Mesenchymal stem cell (in vitro differentiated cells and primary cell): ENCODE measurements around the gene SEZ6L.

ENCODE experiments used
- DNase-seq: peaks from one replicate; pipeline ENCODE4 v3.0.0-alpha.2; 2013
- H2AFZ ChIP-seq: one replicate; pipeline ENCODE4 v1.6.1; 2013; ENCODE audit warnings: low read depth, mild to moderate bottlenecking, control low read depth, inconsistent platforms, low read length, moderate library complexity
- H2AK5ac ChIP-seq: 2 replicates; pipeline ENCODE4 v1.6.1; 2013; ENCODE audit warnings: low read length, moderate library complexity, mild to moderate bottlenecking, inconsistent platforms; ENCODE audit not compliant: severe bottlenecking
- H2BK120ac ChIP-seq: one replicate; pipeline ENCODE4 v1.6.1; 2013; ENCODE audit warnings: low read depth, mild to moderate bottlenecking, inconsistent platforms, low read length, moderate library complexity
- H2BK12ac ChIP-seq, 2 experiments: one replicate each; pipeline ENCODE4 v1.6.1; 2013; ENCODE audit warnings: inconsistent platforms in 2 of 2, low read length in 2 of 2, mild to moderate bottlenecking in 2 of 2, moderate library complexity in 2 of 2, control low read depth in 1 of 2
- H2BK15ac ChIP-seq: one replicate; pipeline ENCODE4 v1.6.1; 2013; ENCODE audit warnings: mild to moderate bottlenecking, low read depth, inconsistent platforms; ENCODE audit not compliant: poor library complexity, severe bottlenecking
- H2BK5ac ChIP-seq: 2 replicates; pipeline ENCODE4 v1.6.1; 2013; ENCODE audit warnings: low read depth, mild to moderate bottlenecking, low read length, control low read depth, inconsistent platforms; ENCODE audit not compliant: poor library complexity, severe bottlenecking
- H3K14ac ChIP-seq, 2 experiments: one replicate each; pipeline ENCODE4 v1.6.1; 2013; ENCODE audit warnings: inconsistent platforms in 2 of 2, low read length in 2 of 2, control low read depth in 1 of 2, mild to moderate bottlenecking in 1 of 2, moderate library complexity in 1 of 2
- H3K18ac ChIP-seq, 2 experiments: one replicate each; pipeline ENCODE4 v1.6.1; 2013; ENCODE audit warnings: inconsistent platforms in 2 of 2, low read length in 2 of 2, control low read depth in 1 of 2, low read depth in 1 of 2, mild to moderate bottlenecking in 1 of 2
- H3K23ac ChIP-seq, 2 experiments: one replicate each; pipeline ENCODE4 v1.6.1; 2013; ENCODE audit warnings: inconsistent platforms in 2 of 2, low read length in 2 of 2, mild to moderate bottlenecking in 2 of 2, moderate library complexity in 2 of 2, control low read depth in 1 of 2
- H3K27ac ChIP-seq: 2 replicates; pipeline ENCODE4 v1.5.1; 2013; ENCODE audit warnings: mild to moderate bottlenecking, moderate library complexity, low read length, control low read depth, inconsistent platforms; ENCODE audit not compliant: poor library complexity, severe bottlenecking
- H3K27me3 ChIP-seq, 2 experiments: 2 replicates each; pipeline versions ENCODE4 v1.6.1 to v1.7.0; 2013; ENCODE audit warnings: low read length in 2 of 2, mild to moderate bottlenecking in 2 of 2, moderate library complexity in 2 of 2, control low read depth in 1 of 2, inconsistent platforms in 1 of 2; ENCODE audit not compliant: control insufficient read depth in 1 of 2, insufficient read depth in 1 of 2
- H3K36me3 ChIP-seq, 2 experiments: 2 replicates each; pipeline versions ENCODE4 v1.6.1 to v1.7.0; 2013; ENCODE audit warnings: low read length in 2 of 2, control low read depth in 1 of 2, inconsistent platforms in 1 of 2, low read depth in 1 of 2, mild to moderate bottlenecking in 1 of 2; ENCODE audit not compliant: insufficient read depth in 2 of 2, control insufficient read depth in 1 of 2
- H3K4ac ChIP-seq, 2 experiments: one replicate each; pipeline ENCODE4 v1.6.1; 2013; ENCODE audit warnings: inconsistent platforms in 2 of 2, low read length in 2 of 2, mild to moderate bottlenecking in 2 of 2, moderate library complexity in 2 of 2, control low read depth in 1 of 2, low read depth in 1 of 2
- H3K4me1 ChIP-seq: 2 replicates; pipeline ENCODE4 v1.6.1; 2013; ENCODE audit warnings: low read depth, low read length, control low read depth; ENCODE audit not compliant: control insufficient read depth, insufficient read depth
- H3K4me2 ChIP-seq: 2 replicates; pipeline ENCODE4 v1.6.1; 2013; ENCODE audit warnings: low read length, mild to moderate bottlenecking, inconsistent platforms; ENCODE audit not compliant: poor library complexity, severe bottlenecking
- H3K4me3 ChIP-seq, 2 experiments: 2 replicates each; pipeline versions ENCODE4 v1.5.1 to v1.7.0; 2013; ENCODE audit warnings: low read length in 2 of 2, mild to moderate bottlenecking in 2 of 2, control low read depth in 1 of 2, low read depth in 1 of 2; ENCODE audit not compliant: insufficient read depth in 1 of 2
- H3K79me1 ChIP-seq: replicated peaks from 2 replicates; pipeline ENCODE4 v1.6.1; 2013; ENCODE audit warnings: mild to moderate bottlenecking, control low read depth, low read length, inconsistent platforms; ENCODE audit not compliant: poor library complexity, severe bottlenecking
- H3K9ac ChIP-seq: 2 replicates; pipeline ENCODE4 v1.7.0; 2013; ENCODE audit warnings: mild to moderate bottlenecking, low read length, moderate library complexity
- H3K9me3 ChIP-seq: 2 replicates; pipeline ENCODE4 v1.7.0; 2013; ENCODE audit warnings: mild to moderate bottlenecking, low read length; ENCODE audit not compliant: control insufficient read depth
- H4K8ac ChIP-seq: one replicate; pipeline ENCODE4 v1.6.1; 2013; ENCODE audit warnings: inconsistent platforms, mild to moderate bottlenecking, low read length, moderate library complexity
- H4K91ac ChIP-seq: one replicate; pipeline ENCODE4 v1.6.1; 2013; ENCODE audit warnings: mild to moderate bottlenecking, low read length, inconsistent platforms
- WGBS: methylation state at CpG from one replicate; pipeline ENCODE4 v1.1.7; 2013; ENCODE audit warnings: mixed read lengths; 5-methylcytosine and 5-hydroxymethylcytosine counted together

SEZ6L gene

GRCh38 chr22:26394777-26395176, 225.5 kb downstream of the SEZ6L start:
- Histone ChIP-seq H3K27me3 (peaks cover 29 to 30% of the 10 kb centered on the region in 2 experiments), H3K27ac (no peak overlapping the region), H2BK120ac (no peak overlapping the region), H2AFZ (no peak overlapping the region), H3K9me3 (no peaks in the 10 kb centered on the region), H3K9ac (no peak overlapping the region), H3K4me1 (no peaks in the 10 kb centered on the region), H2BK12ac (no peak overlapping the region), H3K4ac (no peak overlapping the region), H3K79me1 (no peaks in the 10 kb centered on the region), H2BK15ac (no peak overlapping the region), H2AK5ac (no peak overlapping the region), H3K23ac (no peak overlapping the region), H3K36me3 (no peaks in the 10 kb centered on the region), H2BK5ac (no peak overlapping the region), H3K4me3 (no peak overlapping the region), H3K18ac (no peak overlapping the region), H3K14ac (no peak overlapping the region), H3K4me2 (no peak overlapping the region), H4K91ac (no peak overlapping the region), H4K8ac (no peak overlapping the region)
- 67% methylated on average over 1 of the region's 1 CpG for WGBS
- no peak for DNase-seq

DNA sequence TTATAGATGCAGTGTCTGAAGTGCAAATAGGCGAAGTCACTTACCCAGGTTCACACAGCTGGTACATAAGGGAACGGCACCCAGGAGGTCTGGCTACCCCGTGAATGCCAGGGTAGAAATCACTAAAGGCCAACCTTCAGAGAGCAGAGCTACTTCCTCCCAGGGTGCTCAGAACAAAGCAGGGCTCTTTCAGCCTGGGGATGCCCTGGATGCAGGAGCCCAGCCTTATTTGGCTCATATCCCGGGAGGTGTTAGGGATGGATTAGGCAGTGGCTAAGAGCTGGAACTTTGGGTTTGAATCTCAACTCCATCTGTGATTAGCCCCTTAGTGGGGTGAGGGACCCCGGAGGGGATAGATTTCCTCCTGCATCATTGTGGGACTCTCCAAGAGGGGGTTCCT, 226.7 kb downstream of the SEZ6L start:
- Histone ChIP-seq H2BK12ac (no peak overlapping the region), H3K14ac (no peak overlapping the region), H3K4me2 (no peak overlapping the region), H3K27ac (no peak overlapping the region), H2AFZ (no peak overlapping the region), H4K8ac (no peak overlapping the region), H3K4me3 (no peak overlapping the region), H2BK15ac (no peak overlapping the region), H3K4ac (no peak overlapping the region), H3K18ac (no peak overlapping the region), H3K9me3 (no peaks in the 10 kb centered on the region), H3K23ac (no peak overlapping the region), H4K91ac (no peak overlapping the region), H2AK5ac (no peak overlapping the region), H3K36me3 (no peaks in the 10 kb centered on the region), H3K79me1 (no peaks in the 10 kb centered on the region), H3K4me1 (no peaks in the 10 kb centered on the region), H3K9ac (no peak overlapping the region), H2BK5ac (no peak overlapping the region), H2BK120ac (no peak overlapping the region), H3K27me3 (peaks cover 29 to 30% of the 10 kb centered on the region in 2 experiments)
- DNase-seq = no peak
- WGBS = 78% methylated on average over 4 of the region's 5 CpGs

DNA sequence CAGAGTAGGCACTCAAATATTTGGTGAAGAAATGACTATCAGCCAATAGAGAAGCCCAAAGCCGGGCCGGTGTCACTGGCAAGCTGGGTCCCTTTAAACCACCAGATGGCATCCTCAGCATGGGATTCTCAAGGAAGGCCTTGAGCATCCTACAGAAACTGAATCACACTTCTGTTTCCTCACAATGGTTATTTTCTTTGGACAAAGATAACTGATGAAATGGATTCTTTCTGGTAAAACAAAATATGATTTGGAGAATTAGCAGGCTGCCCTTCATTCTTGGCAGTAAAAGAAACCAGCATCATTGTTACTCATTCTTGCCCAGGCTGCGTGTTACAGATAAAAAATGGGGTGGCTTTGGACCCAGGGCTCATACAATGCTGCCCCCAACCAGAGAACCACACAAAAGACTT, 229.5 kb downstream of the SEZ6L start:
- Histone ChIP-seq H2AK5ac (no peak overlapping the region), H3K79me1 (no peaks in the 10 kb centered on the region), H3K4me1 (no peaks in the 10 kb centered on the region), H4K91ac (no peak overlapping the region), H3K27ac (no peak overlapping the region), H3K27me3 (peaks cover 30 to 34% of the 10 kb centered on the region in 2 experiments), H2BK120ac (no peak overlapping the region), H4K8ac (no peak overlapping the region), H2BK12ac (no peak overlapping the region), H2BK15ac (no peak overlapping the region), H3K4ac (no peak overlapping the region), H2AFZ (no peak overlapping the region), H3K9me3 (no peaks in the 10 kb centered on the region), H3K14ac (no peak overlapping the region), H3K4me2 (no peak overlapping the region), H3K23ac (no peak overlapping the region), H3K18ac (no peak overlapping the region), H3K4me3 (no peak overlapping the region), H2BK5ac (no peak overlapping the region), H3K36me3 (no peaks in the 10 kb centered on the region), H3K9ac (peak overlapping the region; percentile 68)
- WGBS = 45% methylated on average over 3 of the region's 3 CpGs
- peak; percentile 70 for DNase-seq

- Histone ChIP-seq H3K4me3 (no peak overlapping the region), H2BK5ac (no peak overlapping the region), H3K36me3 (no peaks in the 10 kb centered on the region), H3K79me1 (no peaks in the 10 kb centered on the region), H3K4ac (no peak overlapping the region), H3K27me3 (peaks cover 32 to 35% of the 10 kb centered on the region in 2 experiments), H3K9ac (peak overlapping the region; percentile 68), H2AFZ (no peak overlapping the region), H3K18ac (no peak overlapping the region), H3K27ac (no peak overlapping the region), H3K4me1 (no peaks in the 10 kb centered on the region), H2AK5ac (no peak overlapping the region), H4K91ac (no peak overlapping the region), H2BK15ac (no peak overlapping the region), H2BK120ac (no peak overlapping the region), H4K8ac (no peak overlapping the region), H3K14ac (no peak overlapping the region), H3K9me3 (no peaks in the 10 kb centered on the region), H2BK12ac (no peak overlapping the region), H3K4me2 (no peak overlapping the region), H3K23ac (no peak overlapping the region)
- WGBS = no CpG with 5 or more reads among the region's 1 CpG
- peak; percentile 6 for DNase-seq
These were observed 230.0 kb downstream of the SEZ6L start for GRCh38 chr22:26399289-26399688.
